Stimulated activated CD4-positive, alpha-beta T cell treated with anti-CD3 and anti-CD28 coated beads, Interleukin-1b, Interleukin-23, amount 100 ng/mL, for 24 hours (primary cell): ENCODE measurements around the gene BOLA3.
"Not testable (repeated sequence)": the region's sequence is repeated elsewhere in the genome, so short reads cannot be mapped to it uniquely, and the experiment has no call there.

Experiments
- DNase-seq, 4 experiments: peaks; one replicate each; pipeline ENCODE4 v3.0.0-alpha.2; 2020; ENCODE audit warnings: low read depth in 4 of 4, low spot score in 1 of 4

The BOLA3 gene

GRCh38 chr2:74105413-74105812 is 42.3 kb downstream of the BOLA3 start:
- no peak for DNase-seq

GRCh38 chr2:74104839-74105238 is 42.9 kb downstream of the BOLA3 start:
- DNase-seq, result no peak

- DNase-seq, result no peak
Measured at GRCh38 chr2:74103763-74104162, 43.9 kb downstream of the BOLA3 start.

GRCh38 chr2:74102516-74102915 is 45.2 kb downstream of the BOLA3 start:
- no peak for DNase-seq

GRCh38 chr2:74101574-74102300 is 46.0 kb downstream of the BOLA3 start:
- no peak for DNase-seq

GRCh38 chr2:74100254-74101216 is 47.2 kb downstream of the BOLA3 start:
- DNase-seq, result no peak

- no peak for DNase-seq
Measured at GRCh38 chr2:74099835-74100234, 47.9 kb downstream of the BOLA3 start.

- no peak for DNase-seq
Measured at GRCh38 chr2:74099271-74099670, 48.4 kb downstream of the BOLA3 start.

- no peak for DNase-seq
Measured at GRCh38 chr2:74097574-74097973, 50.1 kb downstream of the BOLA3 start.

GRCh38 chr2:74096052-74096451 is 51.7 kb downstream of the BOLA3 start:
- DNase-seq, result no peak

GRCh38 chr2:74095632-74096031 is 52.1 kb downstream of the BOLA3 start:
- no peak for DNase-seq

- no peak for DNase-seq
Measured at GRCh38 chr2:74094291-74094690, 53.4 kb downstream of the BOLA3 start.

- DNase-seq, result no peak
Measured at GRCh38 chr2:74093840-74094239, 53.9 kb downstream of the BOLA3 start.

- DNase-seq, result no peak
Measured at GRCh38 chr2:74093426-74093825, 54.3 kb downstream of the BOLA3 start.

GRCh38 chr2:74092275-74092674 is 55.4 kb downstream of the BOLA3 start:
- DNase-seq, result no peak

GRCh38 chr2:74091391-74091790 is 56.3 kb downstream of the BOLA3 start:
- DNase-seq, result no peak

GRCh38 chr2:74089816-74090745 is 57.6 kb downstream of the BOLA3 start:
- DNase-seq, result no peak

- not testable (repeated sequence) for DNase-seq
Measured at GRCh38 chr2:74088676-74089075, 59.0 kb downstream of the BOLA3 start.

- no peak for DNase-seq
Measured at GRCh38 chr2:74087696-74088095, 60.0 kb downstream of the BOLA3 start.

- no peak for DNase-seq
Measured at GRCh38 chr2:74086021-74086420, 61.7 kb downstream of the BOLA3 start.
